Aorta (tissue), 5 donors: ENCODE results near the gene SDF4. TPM values are rescaled to one million over a fixed set of nuclear protein-coding genes. Genes with fewer than 3 reads are reported as not detected.

ENCODE experiments used
- ATAC-seq: fragments of 200-7000 bp; cut with Tn5 transposase; one replicate; pipeline ENCODE4 v1.9.1; 2022; ENCODE audit warnings: moderate library complexity; ENCODE audit not compliant: low FRiP score
- DNase-seq, 2 donors: peaks; one replicate each; pipeline ENCODE4 v3.0.0-alpha.2; 2020
- H3K27ac ChIP-seq, 2 donors: one replicate each; pipeline ENCODE4 v1.5.1; 2013; ENCODE audit warnings: low read length in 2 of 2, mild to moderate bottlenecking in 2 of 2, moderate library complexity in 2 of 2, control low read depth in 1 of 2, inconsistent platforms in 1 of 2, low read depth in 1 of 2
- H3K27me3 ChIP-seq, 2 donors: one replicate each; pipeline ENCODE4 v1.6.1; 2013; ENCODE audit warnings: control low read depth in 1 of 2, low read length in 1 of 2, mild to moderate bottlenecking in 1 of 2, moderate library complexity in 1 of 2; ENCODE audit not compliant: insufficient read depth in 2 of 2, control insufficient read depth in 1 of 2
- H3K36me3 ChIP-seq, 2 donors: one replicate each; pipeline ENCODE4 v1.6.1; 2013; ENCODE audit warnings: control low read depth in 1 of 2, low read length in 1 of 2, mild to moderate bottlenecking in 1 of 2; ENCODE audit not compliant: insufficient read depth in 2 of 2, control insufficient read depth in 1 of 2
- H3K4me1 ChIP-seq, 2 donors: one replicate each; pipeline ENCODE4 v1.6.1; 2013; ENCODE audit warnings: low read length in 2 of 2, control low read depth in 1 of 2, mild to moderate bottlenecking in 1 of 2, moderate library complexity in 1 of 2; ENCODE audit not compliant: insufficient read depth in 2 of 2, control insufficient read depth in 1 of 2
- H3K4me3 ChIP-seq, 2 donors: one replicate each; pipeline ENCODE4 v1.5.1; 2013; ENCODE audit warnings: low read length in 2 of 2, control low read depth in 1 of 2, mild to moderate bottlenecking in 1 of 2
- H3K9me3 ChIP-seq: one replicate; pipeline ENCODE4 v1.6.1; 2013; ENCODE audit warnings: mild to moderate bottlenecking, low read length; ENCODE audit not compliant: control insufficient read depth
- WGBS, 2 donors: extraction: QIAGEN DNeasy Blood & Tissue Kit; methylation state at CpG; one replicate each; pipeline ENCODE4 v1.1.7; 2013; 5-methylcytosine and 5-hydroxymethylcytosine counted together
- intact Hi-C, 2 donors: fragments of 100-400 bp; cut with DNase I; formaldehyde crosslinking; loops; one replicate each; pipeline versions ENCODE4 v1.14.2 to v1.15.0; 2022
- long read RNA-seq, 2 donors: library from polyadenylated mRNA; unstranded; transcript quantifications; one replicate each; pipeline ENCODE4 v2.0.0, GENCODE V29; 2020 to 2021
- polyA plus RNA-seq, 2 donors: library from polyadenylated mRNA; stranded (reverse); fragments of 200-250 nt; gene quantifications; one replicate each; pipeline ENCODE4 v1.2.3, GENCODE V29; 2013
- total RNA-seq, 2 donors: library from RNA; stranded (reverse); fragmentation: NEBNext Ultra II Directional; extraction: Animal tissue kit (Norgen Biotek cat#: 25700); gene quantifications; one replicate each; pipeline ENCODE4 v1.2.1, GENCODE V29; 2021
- donor health status: healthy with polysubstance abuse.
- donor health status: Bipolar disorder and iron deficiency.
- donor health status: DM: no; HTN: no; CAD: no.
- donor health status: DM: no; HTN: no; CAD: no.
- donor health status: DM: yes; HTN: yes; CAD: no.

The SDF4 gene, protein sequence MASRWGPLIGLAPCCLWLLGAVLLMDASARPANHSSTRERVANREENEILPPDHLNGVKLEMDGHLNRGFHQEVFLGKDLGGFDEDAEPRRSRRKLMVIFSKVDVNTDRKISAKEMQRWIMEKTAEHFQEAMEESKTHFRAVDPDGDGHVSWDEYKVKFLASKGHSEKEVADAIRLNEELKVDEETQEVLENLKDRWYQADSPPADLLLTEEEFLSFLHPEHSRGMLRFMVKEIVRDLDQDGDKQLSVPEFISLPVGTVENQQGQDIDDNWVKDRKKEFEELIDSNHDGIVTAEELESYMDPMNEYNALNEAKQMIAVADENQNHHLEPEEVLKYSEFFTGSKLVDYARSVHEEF
- total RNA-seq, result 100 to 1,000 TPM; 138 to 140 TPM
- 100 to 1,000 TPM in 1 of 2 donors, 10 to 100 TPM in 1; 73.3 to 158 TPM for polyA plus RNA-seq
- long read RNA-seq, donor 1, transcript SDF4-201 (7 exons, 2,079 nt), result minor isoform, 16 of 531 reads
- long read RNA-seq, donor 1, transcript SDF4-202 (7 exons, 1,956 nt), result major isoform, 427 of 531 reads
- long read RNA-seq, donor 1, transcript SDF4-207 (3 exons, 3,516 nt), result minor isoform, 5 of 531 reads
- long read RNA-seq, donor 1, partial matches to known transcripts, result 61 of 531 reads
- long read RNA-seq, donor 1, other reads (novel, unspliced or antisense), result 20 of 531 reads
- long read RNA-seq, donor 2, transcript SDF4-202 (7 exons, 1,956 nt), result major isoform, 102 of 164 reads
- long read RNA-seq, donor 2, transcript SDF4-207 (3 exons, 3,516 nt), result minor isoform, 7 of 164 reads
- long read RNA-seq, donor 2, partial matches to known transcripts, result 44 of 164 reads
- long read RNA-seq, donor 2, other reads (novel, unspliced or antisense), result 8 of 164 reads

DNA sequence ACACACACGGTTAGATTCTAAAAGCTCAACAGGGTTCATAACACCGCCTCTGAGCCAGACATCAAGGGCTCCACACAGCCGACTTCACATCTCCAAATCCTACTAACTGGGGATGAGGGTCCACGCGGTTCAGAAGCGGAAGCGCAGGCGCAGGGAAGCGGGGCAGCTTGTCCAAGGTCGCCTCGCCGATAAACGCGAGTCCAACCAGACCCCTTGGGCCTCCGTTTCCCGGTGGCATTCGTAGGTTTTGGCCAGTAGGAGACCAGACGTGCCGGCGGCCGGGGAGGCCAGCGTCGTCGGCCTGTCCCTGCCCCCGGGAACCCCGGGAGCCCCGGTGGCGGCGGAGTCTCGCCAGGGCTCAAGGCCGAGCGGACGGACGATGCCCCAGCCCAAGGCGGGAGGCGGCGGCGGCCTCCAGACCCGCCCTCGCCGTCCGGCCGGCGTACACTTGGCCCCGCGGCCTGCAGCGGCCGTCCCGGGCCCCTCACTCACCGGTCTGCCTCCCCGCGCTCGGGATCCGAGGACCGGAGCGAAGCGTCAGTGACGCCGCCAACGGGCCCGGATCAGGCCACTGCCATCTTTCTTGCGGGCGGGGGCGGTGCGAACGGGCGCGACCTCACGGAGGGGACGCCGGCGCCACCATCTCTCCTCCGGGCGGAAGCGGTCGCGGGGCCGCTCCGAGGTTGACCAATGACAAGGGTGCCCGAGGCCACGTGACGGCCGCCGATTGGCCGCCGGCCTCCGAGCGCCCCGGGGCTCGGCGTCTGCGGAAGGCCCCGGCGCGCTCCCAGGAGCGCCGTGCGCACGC, at the start of gene SDF4:
SDF4 (minus strand) TSS at position 602 of the 808 bp plus-strand sequence. CDS start 3,229 bp downstream, outside the sequence.
- WGBS, 2 donors, result 0% methylated on average over 67 to 99 of the region's 99 CpGs
- Histone ChIP-seq H3K27me3 (no peaks in the 10 kb centered on the region), H3K4me1 (no peaks in the 10 kb centered on the region), H3K36me3 (peaks cover 0 to 6% of the 10 kb centered on the region in 2 donors), H3K27ac (peak within 1 kb of the TSS in 1 of 2 donors; percentile 73), H3K9me3 (no peaks in the 10 kb centered on the region), H3K4me3 (peak within 1 kb of the TSS; percentile 83 to 85)
- intact Hi-C loops, result loop anchor here in 1 of 2 donors (5.0 kb wide), 1 partner anchor 114 kb away; the partner anchor contains the start of gene C1orf159
- ATAC-seq (peak; percentile 96), DNase-seq (peak; percentile 98 to 99)

GRCh38 chr1:1280782-1281481, 49.1 kb upstream of the SDF4 start:
- Histone ChIP-seq H3K4me1 (no peaks in the 10 kb centered on the region), H3K4me3 (no peak overlapping the region), H3K36me3 (no peaks in the 10 kb centered on the region), H3K27ac (no peak overlapping the region), H3K9me3 (no peaks in the 10 kb centered on the region), H3K27me3 (no peaks in the 10 kb centered on the region)
- intact Hi-C loops, result loop anchor here in 1 of 2 donors (10.0 kb wide), 1 partner anchor 136 kb away; no protein-coding TSS in a partner anchor
- WGBS, 2 donors, result 91 to 93% methylated on average over 21 of the region's 21 CpGs
- DNase-seq (no peak), ATAC-seq (peak; percentile 9)

DNA sequence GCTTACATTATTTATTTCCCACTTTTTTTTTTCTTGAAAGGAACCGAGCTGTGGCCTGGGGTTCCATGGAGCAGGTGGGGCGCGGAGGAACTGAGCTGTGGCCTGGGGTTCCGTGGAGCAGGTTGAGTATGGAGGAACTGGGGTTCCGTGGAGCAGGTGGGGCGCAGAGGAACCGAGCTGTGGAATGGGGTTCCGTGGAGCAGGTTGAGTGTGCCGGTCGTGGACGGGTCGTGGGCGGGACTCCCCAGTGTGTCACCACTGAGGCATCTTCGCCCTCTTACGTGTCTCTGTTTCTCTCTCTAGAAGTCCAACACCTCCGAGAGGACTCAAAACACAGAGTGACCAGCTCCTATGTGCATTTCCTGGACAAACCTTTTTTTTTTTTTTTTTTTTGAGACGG, 47.2 kb upstream of the SDF4 start:
- ATAC-seq, result no peak
- H3K36me3 ChIP-seq, result no peaks in the 10 kb centered on the region
- 94 to 95% methylated on average over 16 to 17 of the region's 17 CpGs for WGBS, 2 donors

GRCh38 chr1:1278620-1279019, 46.8 kb upstream of the SDF4 start:
- no peak overlapping the region for H3K4me3 ChIP-seq
- no peak for DNase-seq
- no peak overlapping the region for H3K27ac ChIP-seq
- WGBS, 2 donors, result 95 to 96% methylated on average over 13 of the region's 13 CpGs
- no peaks in the 10 kb centered on the region for H3K9me3 ChIP-seq
- no peaks in the 10 kb centered on the region for H3K4me1 ChIP-seq
- intact Hi-C loops, result no loop called here
- ATAC-seq, result no peak
- H3K36me3 ChIP-seq, result no peaks in the 10 kb centered on the region
- H3K27me3 ChIP-seq, result no peaks in the 10 kb centered on the region

More for the DNA sequence above, 47.2 kb upstream of the SDF4 start:
- no peak for DNase-seq
- Histone ChIP-seq H3K4me3 (no peak overlapping the region), H3K9me3 (no peaks in the 10 kb centered on the region), H3K4me1 (no peaks in the 10 kb centered on the region), H3K27me3 (no peaks in the 10 kb centered on the region), H3K27ac (no peak overlapping the region)
- intact Hi-C loops, result no loop called here

GRCh38 chr1:1275836-1276235, 44.0 kb upstream of the SDF4 start:
- Histone ChIP-seq H3K27ac (no peak overlapping the region), H3K27me3 (no peaks in the 10 kb centered on the region), H3K36me3 (no peaks in the 10 kb centered on the region), H3K9me3 (no peaks in the 10 kb centered on the region), H3K4me1 (no peaks in the 10 kb centered on the region), H3K4me3 (no peak overlapping the region)
- ATAC-seq, result no peak
- 89 to 90% methylated on average over 9 of the region's 9 CpGs for WGBS, 2 donors
- intact Hi-C loops, result no loop called here
- no peak for DNase-seq

- H3K4me3 ChIP-seq, result no peak overlapping the region
- no peak overlapping the region for H3K27ac ChIP-seq
- DNase-seq (no peak), ATAC-seq (no peak)
- 84 to 90% methylated on average over 15 of the region's 15 CpGs for WGBS, 2 donors
- no peaks in the 10 kb centered on the region for H3K9me3 ChIP-seq
- no peaks in the 10 kb centered on the region for H3K27me3 ChIP-seq
- no peaks in the 10 kb centered on the region for H3K36me3 ChIP-seq
- no peaks in the 10 kb centered on the region for H3K4me1 ChIP-seq
- intact Hi-C loops, result no loop called here
These were observed 43.2 kb upstream of the SDF4 start for GRCh38 chr1:1274931-1275431.

DNA sequence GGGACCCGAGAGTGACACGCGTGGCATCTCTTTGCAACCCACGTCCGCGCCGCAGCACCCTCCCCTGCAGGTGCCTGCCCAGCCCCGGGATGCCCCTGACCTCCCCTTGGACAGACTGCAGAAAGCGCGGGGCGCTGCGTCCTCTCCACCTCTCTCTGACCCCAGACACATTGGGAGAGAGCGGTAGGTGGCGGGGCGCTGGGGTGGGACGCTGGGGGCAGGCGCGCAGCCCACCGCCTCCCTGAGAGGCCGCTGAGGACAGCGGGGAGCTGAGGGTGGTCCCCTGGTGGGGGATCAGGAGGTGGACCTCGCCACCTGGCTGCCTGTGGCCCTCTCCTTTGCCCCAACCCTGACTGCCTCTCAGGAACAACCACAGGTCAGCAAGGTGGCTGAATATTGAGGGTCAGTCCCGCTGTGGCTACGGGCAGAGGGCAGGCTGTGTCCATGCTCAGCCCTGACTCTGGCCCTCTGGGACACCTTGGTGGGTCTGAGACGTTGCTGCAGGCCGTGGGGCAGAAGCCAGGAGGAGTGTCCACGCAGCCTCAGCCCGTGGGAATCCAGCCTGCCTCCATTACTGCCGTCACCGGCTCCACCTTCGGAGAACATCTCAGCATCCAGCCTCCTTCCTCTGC, 42.6 kb upstream of the SDF4 start:
- no peaks in the 10 kb centered on the region for H3K27me3 ChIP-seq
- DNase-seq (peak in 1 of 2 donors; percentile 75), ATAC-seq (peak; percentile 44)
- no peaks in the 10 kb centered on the region for H3K36me3 ChIP-seq
- H3K4me1 ChIP-seq, result no peaks in the 10 kb centered on the region
- peak overlapping the region; percentile 82 to 88 for H3K4me3 ChIP-seq
- 12 to 13% methylated on average over 31 of the region's 31 CpGs for WGBS, 2 donors
- H3K9me3 ChIP-seq, result no peaks in the 10 kb centered on the region
- H3K27ac ChIP-seq, result no peak overlapping the region
- intact Hi-C loops, result no loop called here
